HFFc6 (cell line): Measurements from ENCODE around the gene FBXL20. TPM values are rescaled to one million over a fixed set of nuclear protein-coding genes. Genes with fewer than 3 reads are reported as not detected.
"Not testable (repeated sequence)": the region's sequence is repeated elsewhere in the genome, so short reads cannot be mapped to it uniquely, and the experiment has no call there.

Experiments used
- DNase-seq: peaks from one replicate; pipeline ENCODE4 v3.0.0-alpha.2; 2018
- H3K27ac Mint-ChIP-seq: 2 replicates; pipeline ENCODE4 v1.8.0; 2020; ENCODE audit warnings: mild to moderate bottlenecking, mixed read lengths
- H3K27me3 Mint-ChIP-seq: 2 replicates; pipeline ENCODE4 v1.8.0; 2021; ENCODE audit warnings: mild to moderate bottlenecking, moderate library complexity, mixed read lengths; ENCODE audit not compliant: insufficient read depth
- H3K36me3 Mint-ChIP-seq: 2 replicates; pipeline ENCODE4 v1.8.0; 2021; ENCODE audit warnings: low read depth, mixed read lengths
- H3K4me1 Mint-ChIP-seq: 2 replicates; pipeline ENCODE4 v1.8.0; 2020; ENCODE audit warnings: low read depth, mixed read lengths
- H3K4me3 Mint-ChIP-seq: 2 replicates; pipeline ENCODE4 v1.8.0; 2020; ENCODE audit warnings: mild to moderate bottlenecking, moderate library complexity, mixed read lengths
- H3K9me3 Mint-ChIP-seq: 2 replicates; pipeline ENCODE4 v1.8.0; 2020; ENCODE audit warnings: mild to moderate bottlenecking, mixed read lengths
- total RNA-seq, 6 experiments: library from RNA; stranded (reverse); fragmentation: NEBNext Ultra II Directional; extraction: Animal tissue kit (Norgen Biotek cat#: 25700); gene quantifications; 2 replicates in 1 of 6; 3 replicates in 5 of 6; pipeline ENCODE4 v1.2.3, GENCODE V29; 2021
- TF ChIP-seq, protein P1 (sequence below): fragments of 200-600 bp; sonication (generic); IDR thresholded peaks from 2 replicates; pipeline ENCODE4 v1.5.0; 2021; ENCODE audit warnings: antibody characterized with exemption, mild to moderate bottlenecking

FBXL20 gene
- total RNA-seq, 6 experiments from 2014 or later: 13.4 to 19.5 (median 15.7) TPM

DNA sequence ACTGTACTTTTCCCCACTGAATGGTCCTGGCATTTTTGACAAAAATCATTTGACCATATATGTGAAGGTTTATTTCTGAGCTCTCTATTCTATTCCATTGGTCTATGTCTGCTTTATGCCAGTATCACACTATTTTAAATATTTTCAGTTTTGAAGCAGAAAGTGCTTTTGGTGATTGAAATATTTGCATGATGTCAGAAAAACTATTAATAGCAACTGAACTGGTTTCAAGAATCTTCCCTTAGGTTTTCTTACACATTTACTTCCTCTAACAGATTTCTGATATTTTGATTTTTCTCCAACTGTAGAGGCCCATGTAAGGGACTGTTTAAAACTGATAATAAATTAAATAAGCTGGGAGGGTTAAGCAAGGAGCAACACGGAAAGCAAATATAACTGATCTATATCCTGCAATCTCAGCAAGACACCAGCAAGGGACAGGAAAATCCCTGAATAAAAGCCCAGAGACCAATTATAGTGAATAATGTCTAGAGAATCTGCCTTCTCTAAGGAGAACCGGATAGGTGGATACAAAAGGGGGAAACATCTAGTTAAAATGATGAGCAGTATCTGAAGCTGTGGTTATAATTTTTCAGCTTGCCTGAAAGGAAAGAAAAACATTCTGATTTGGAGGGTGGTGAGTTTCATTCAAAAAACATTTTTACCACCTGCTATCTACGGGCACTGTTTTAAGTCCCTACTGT is 94.8 kb downstream of the FBXL20 start:
- Mint-ChIP-seq H3K27me3 (peaks cover 1% of the 10 kb centered on the region; the same call in 1 of the 2 replicates), H3K4me1 (peaks cover 16% of the 10 kb centered on the region), H3K9me3 (no peaks in the 10 kb centered on the region), H3K36me3 (no peaks in the 10 kb centered on the region), H3K4me3 (no peak overlapping the region), H3K27ac (peak overlapping the region; percentile 49; the same call in 1 of the 2 replicates)
- TF ChIP-seq, protein P1, sequence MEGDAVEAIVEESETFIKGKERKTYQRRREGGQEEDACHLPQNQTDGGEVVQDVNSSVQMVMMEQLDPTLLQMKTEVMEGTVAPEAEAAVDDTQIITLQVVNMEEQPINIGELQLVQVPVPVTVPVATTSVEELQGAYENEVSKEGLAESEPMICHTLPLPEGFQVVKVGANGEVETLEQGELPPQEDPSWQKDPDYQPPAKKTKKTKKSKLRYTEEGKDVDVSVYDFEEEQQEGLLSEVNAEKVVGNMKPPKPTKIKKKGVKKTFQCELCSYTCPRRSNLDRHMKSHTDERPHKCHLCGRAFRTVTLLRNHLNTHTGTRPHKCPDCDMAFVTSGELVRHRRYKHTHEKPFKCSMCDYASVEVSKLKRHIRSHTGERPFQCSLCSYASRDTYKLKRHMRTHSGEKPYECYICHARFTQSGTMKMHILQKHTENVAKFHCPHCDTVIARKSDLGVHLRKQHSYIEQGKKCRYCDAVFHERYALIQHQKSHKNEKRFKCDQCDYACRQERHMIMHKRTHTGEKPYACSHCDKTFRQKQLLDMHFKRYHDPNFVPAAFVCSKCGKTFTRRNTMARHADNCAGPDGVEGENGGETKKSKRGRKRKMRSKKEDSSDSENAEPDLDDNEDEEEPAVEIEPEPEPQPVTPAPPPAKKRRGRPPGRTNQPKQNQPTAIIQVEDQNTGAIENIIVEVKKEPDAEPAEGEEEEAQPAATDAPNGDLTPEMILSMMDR: no peak
- DNase-seq: peak; percentile 15

DNA sequence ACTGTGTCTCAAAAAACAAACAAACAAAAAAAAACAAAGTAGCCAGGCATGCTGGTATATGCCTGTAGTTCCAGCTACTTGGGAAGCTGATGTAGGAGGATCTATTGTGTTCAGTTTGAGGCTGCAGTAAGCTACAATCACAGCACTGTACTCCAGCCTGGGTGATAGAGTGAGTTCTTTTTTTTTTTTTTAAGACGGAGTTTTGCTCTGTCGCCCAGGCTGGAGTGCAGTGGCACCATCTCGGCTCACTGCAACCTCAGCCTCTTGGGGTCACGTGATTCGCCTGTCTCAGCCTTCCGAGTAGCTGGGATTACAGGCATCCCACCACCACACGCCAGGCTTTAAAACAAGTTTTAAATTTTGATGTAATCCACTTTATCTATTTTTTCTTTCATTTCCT is 95.4 kb downstream of the FBXL20 start:
- Mint-ChIP-seq H3K27ac (peak overlapping the region; percentile 49; the same call in 1 of the 2 replicates), H3K27me3 (no peaks in the 10 kb centered on the region), H3K4me3 (no peak overlapping the region), H3K9me3 (no peaks in the 10 kb centered on the region), H3K36me3 (no peaks in the 10 kb centered on the region), H3K4me1 (peaks cover 16% of the 10 kb centered on the region)
- TF ChIP-seq, protein P1: no peak
- DNase-seq: no peak

DNA sequence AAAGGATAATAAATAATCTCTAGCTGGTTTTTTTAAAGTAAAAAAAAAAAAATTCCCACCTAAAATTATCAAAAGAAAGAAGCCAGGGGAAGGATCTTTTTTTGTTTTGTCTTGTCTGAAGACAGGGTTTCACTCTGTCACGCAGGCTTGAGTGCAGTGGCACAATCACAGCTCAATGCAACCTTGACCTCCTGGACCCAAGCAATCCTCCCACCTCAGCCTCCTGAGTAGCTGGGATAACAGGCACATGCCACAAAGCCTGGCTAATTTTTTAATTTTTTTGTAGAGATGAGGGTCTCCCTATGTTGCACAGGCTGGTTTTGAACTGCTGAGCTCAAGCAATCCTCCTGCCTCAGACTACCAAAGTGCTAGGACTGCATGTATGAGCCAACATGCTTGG is 97.2 kb downstream of the FBXL20 start:
- H3K9me3 Mint-ChIP-seq: no peaks in the 10 kb centered on the region
- H3K4me1 Mint-ChIP-seq: peaks cover 16% of the 10 kb centered on the region
- no peak overlapping the region for H3K4me3 Mint-ChIP-seq
- no peaks in the 10 kb centered on the region for H3K27me3 Mint-ChIP-seq
- no peak for DNase-seq
- TF ChIP-seq, protein P1: no peak
- no peaks in the 10 kb centered on the region for H3K36me3 Mint-ChIP-seq
- no peak overlapping the region for H3K27ac Mint-ChIP-seq

DNA sequence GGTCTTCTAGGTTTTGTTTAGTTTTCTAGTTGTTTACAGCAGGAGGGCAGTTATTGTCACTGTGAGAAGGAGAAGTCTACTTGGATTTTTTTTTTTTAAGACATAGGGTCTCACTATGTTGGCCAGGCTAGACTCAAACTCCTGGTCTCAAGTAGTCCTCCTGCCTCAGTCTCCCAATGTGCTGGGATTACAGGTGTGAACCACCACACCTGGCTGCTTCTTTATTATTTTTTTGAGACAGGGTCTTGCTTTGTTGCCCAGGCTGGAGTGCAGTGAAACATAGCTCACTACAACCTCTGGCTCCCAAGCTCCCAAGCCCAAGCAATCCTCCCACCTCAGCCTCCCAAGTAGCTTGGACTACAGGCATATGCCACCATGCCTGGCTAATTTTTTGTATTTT is 107.4 kb downstream of the FBXL20 start:
- H3K36me3 Mint-ChIP-seq: peaks cover 4% of the 10 kb centered on the region; the same call in 1 of the 2 replicates
- no peak overlapping the region for H3K4me3 Mint-ChIP-seq
- peak overlapping the region; percentile 12; the same call in 1 of the 2 replicates for H3K27ac Mint-ChIP-seq
- TF ChIP-seq, protein P1: no peak
- no peaks in the 10 kb centered on the region; the same call in none of the 2 replicates for H3K27me3 Mint-ChIP-seq
- H3K4me1 Mint-ChIP-seq: no peaks in the 10 kb centered on the region
- H3K9me3 Mint-ChIP-seq: no peaks in the 10 kb centered on the region
- DNase-seq: no peak

DNA sequence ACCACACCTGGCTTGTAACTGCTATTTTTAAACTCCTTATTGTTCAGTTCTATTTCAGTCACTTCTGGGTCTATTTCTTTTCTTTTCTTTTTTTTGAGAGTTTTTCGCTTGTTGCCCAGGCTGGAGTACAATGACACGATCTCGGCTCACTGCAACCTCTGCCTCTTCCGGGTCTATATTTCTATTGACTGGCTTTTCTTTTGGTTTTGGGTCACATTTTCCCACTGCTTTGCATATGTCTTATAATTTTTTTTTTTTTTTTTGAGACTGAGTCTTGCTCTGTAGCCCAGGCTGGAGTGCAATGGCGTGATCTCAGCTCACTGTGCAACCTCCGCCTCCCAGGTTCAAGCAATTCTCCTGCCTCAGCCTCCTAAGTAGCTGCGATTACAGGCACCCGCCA is 108.9 kb downstream of the FBXL20 start:
- DNase-seq, H3K4me3 Mint-ChIP-seq, H3K27me3 Mint-ChIP-seq, H3K9me3 Mint-ChIP-seq, H3K36me3 Mint-ChIP-seq, H3K4me1 Mint-ChIP-seq, H3K27ac Mint-ChIP-seq: not testable (repeated sequence)

DNA sequence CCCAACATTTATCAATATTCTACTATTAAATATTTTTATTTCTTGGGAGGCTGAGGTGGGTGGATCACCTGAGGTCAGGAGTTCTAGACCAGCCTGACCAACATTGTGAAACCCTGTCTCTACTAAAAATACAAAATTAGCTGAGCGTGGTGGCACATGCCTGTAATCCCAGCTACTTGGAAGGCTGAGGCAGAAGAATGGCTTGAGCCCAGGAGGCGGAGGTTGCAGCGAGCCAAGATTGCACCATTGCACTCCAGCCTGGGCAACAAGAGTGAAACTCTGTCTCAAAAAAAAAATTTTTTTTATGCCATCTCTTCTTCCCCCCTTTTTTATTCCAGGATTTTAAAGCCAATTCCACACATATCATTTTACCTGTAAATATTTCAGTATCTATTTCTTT is 114.9 kb downstream of the FBXL20 start:
- H3K36me3 Mint-ChIP-seq, H3K4me3 Mint-ChIP-seq, DNase-seq, H3K27ac Mint-ChIP-seq, H3K27me3 Mint-ChIP-seq, H3K9me3 Mint-ChIP-seq: not testable (repeated sequence)
- H3K4me1 Mint-ChIP-seq: peaks cover 19% of the 10 kb centered on the region
